Posterior vena cava (tissue), 2 donors: ENCODE measurements around the gene VWDE. TPM values are rescaled to one million over a fixed set of nuclear protein-coding genes. Genes with fewer than 3 reads are reported as not detected.
"Not testable (repeated sequence)": the region's sequence is repeated elsewhere in the genome, so short reads cannot be mapped to it uniquely, and the experiment has no call there.

Experiments
- DNase-seq: peaks from one replicate; pipeline ENCODE4 v3.0.0-alpha.2; 2020; ENCODE audit warnings: low spot score
- intact Hi-C, 2 donors: fragments of 100-400 bp; cut with DNase I; formaldehyde crosslinking; loops; one replicate each; pipeline versions ENCODE4 v1.14.1 to v1.14.2; 2022 to 2023
- long read RNA-seq, 2 donors: library from polyadenylated mRNA; unstranded; transcript quantifications; one replicate each; pipeline ENCODE4 v2.0.0, GENCODE V29; 2020 to 2021
- total RNA-seq, 2 donors: library from RNA; stranded (reverse); fragmentation: NEBNext Ultra II Directional; extraction: Animal tissue kit (Norgen Biotek cat#: 25700); gene quantifications; one replicate each; pipeline ENCODE4 v1.2.1, GENCODE V29; 2021
- donor health status: DM: yes; HTN: yes; CAD: no.
- donor health status: DM: yes; HTN: yes; CAD: no.

The VWDE gene
- under 1 TPM; 0.09 to 0.10 TPM for total RNA-seq
- long read RNA-seq, donor 1, result 0 reads
- long read RNA-seq, donor 2, result 0 reads

GRCh38 chr7:12403287-12404181, at the start of gene VWDE:
Gene VWDE (minus strand): TSS chr7:12403865. CDS start chr7:12403716, 149 bp downstream.
- intact Hi-C loops, result no loop called here
- peak; percentile 83 for DNase-seq

GRCh38 chr7:12453136-12453535, 49.5 kb upstream of the VWDE start:
- DNase-seq, intact Hi-C loops: not testable (repeated sequence)

GRCh38 chr7:12450615-12451014, 47.0 kb upstream of the VWDE start:
- no peak for DNase-seq
- intact Hi-C loops, result no loop called here

GRCh38 chr7:12444785-12445184, 41.1 kb upstream of the VWDE start:
- intact Hi-C loops, result no loop called here
- no peak for DNase-seq

DNA sequence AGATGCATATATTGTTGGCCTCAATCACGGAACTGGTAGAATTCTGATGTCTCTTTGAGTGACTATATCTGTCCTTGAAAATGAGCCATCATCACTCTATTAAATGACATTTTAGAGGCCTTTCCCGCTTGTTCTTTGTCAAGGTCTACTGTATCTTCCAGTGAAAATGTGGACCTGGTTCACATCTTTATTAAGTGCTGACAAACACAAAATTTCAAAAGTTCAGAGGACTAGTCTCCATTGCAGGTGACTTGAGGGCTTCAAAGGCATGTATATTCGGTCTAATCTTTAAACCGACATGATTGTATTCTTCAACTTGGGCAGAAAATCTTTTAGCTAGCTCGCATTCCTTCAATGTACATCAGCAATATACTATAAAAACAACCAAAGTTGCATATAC, 36.6 kb upstream of the VWDE start:
- DNase-seq, result no peak
- intact Hi-C loops, result no loop called here

- DNase-seq, result no peak
- intact Hi-C loops, result no loop called here
Measured at GRCh38 chr7:12436896-12437535, 33.4 kb upstream of the VWDE start.

- intact Hi-C loops, result no loop called here
- DNase-seq, result no peak
Measured at GRCh38 chr7:12436126-12436525, 32.5 kb upstream of the VWDE start.

- no peak for DNase-seq
- intact Hi-C loops, result no loop called here
Measured at GRCh38 chr7:12434012-12434642, 30.5 kb upstream of the VWDE start.

DNA sequence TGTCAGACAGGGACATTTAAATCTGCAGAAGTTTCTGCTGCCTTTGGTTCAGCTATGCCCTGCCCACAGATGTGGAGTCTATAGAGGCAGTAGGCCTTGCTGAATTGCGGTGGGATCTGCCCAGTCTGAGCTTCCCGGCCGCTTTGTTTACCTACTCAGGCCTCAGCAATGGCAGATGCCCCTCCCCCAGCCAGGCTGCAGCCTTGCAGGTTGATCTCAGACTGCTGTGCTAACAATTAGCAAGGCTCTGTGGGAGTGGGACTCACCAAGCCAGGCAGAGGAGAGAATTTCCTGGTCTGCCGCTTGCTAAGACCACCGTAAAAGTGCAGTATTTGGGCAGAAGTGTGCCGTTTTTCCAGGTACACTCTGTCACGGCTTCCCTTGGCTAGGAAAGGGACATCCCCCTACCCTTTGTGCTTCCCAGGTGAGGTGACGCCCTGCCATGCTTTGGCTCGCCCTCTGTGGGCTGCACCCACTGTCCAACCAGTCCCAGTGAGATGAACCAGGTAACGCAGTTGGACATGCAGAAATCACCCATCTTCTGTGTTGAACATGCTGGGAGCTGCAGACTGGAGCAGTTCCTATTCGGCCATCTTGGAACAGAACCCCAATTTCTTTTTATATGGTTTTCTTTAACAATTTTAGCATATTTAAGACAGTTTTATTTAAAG, 28.4 kb upstream of the VWDE start:
- peak; percentile 74 for DNase-seq
- intact Hi-C loops, result no loop called here

GRCh38 chr7:12425311-12425710, 21.6 kb upstream of the VWDE start:
- intact Hi-C loops, result no loop called here
- DNase-seq, result no peak

DNA sequence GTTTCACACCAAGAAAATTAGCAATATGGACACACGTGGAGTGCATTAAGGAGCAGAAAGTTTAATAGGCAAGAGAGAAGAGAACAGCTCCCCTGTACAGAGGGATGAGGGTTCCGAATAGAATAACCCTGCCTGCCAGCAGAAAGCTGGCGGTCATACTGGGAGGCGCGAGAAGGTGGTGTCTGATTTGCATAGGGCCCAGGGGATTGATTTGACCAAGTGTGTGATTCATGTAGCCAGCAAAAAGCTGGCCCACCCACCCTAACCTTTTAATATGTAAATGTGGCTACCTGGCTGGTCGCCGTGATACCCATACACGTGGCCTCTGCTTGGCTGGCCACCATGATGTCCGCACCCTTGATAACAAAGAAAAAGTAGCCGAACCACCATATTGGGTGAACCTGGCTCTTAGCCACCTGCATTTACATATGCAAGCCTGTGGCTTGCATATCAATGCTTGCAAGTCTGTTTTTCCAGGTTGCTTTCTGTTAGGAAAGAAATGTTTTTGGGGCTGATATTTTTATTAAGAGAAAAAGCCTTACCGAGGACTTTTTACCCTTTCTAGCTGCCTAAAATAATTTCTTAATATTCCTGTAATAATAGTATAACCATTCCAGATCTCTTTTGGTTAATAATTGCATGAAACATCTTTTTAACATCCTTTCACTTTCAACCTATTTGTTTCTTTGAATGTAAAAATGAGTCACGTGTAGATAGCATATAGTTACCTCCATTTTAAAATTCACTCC, 20.5 kb upstream of the VWDE start:
- DNase-seq, result no peak
- intact Hi-C loops, result no loop called here

- no peak for DNase-seq
- intact Hi-C loops, result no loop called here
Measured at GRCh38 chr7:12423355-12423996, 19.8 kb upstream of the VWDE start.

GRCh38 chr7:12422554-12423320, 19.1 kb upstream of the VWDE start:
- DNase-seq, result no peak
- intact Hi-C loops, result no loop called here

DNA sequence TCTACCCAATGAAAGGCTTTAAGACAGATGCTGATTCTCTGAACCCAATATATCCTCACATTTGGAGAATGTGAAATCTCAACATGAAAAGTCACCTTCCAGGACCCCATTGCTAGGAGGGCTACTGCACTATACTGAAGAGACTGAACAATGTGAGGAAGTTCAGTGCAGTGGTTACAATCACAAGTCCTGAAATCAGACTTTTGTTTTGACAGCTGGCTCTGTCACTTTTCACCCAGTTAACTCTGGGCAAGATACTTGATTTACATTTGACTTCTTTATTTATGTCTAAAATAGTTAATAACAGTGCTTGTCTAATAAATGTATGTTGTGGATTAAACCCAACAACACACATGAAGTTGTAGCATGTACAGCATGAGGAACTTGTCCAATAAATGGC, 14.8 kb upstream of the VWDE start:
- DNase-seq, result no peak
- intact Hi-C loops, result no loop called here

- intact Hi-C loops, result no loop called here
- DNase-seq, result no peak
Measured at GRCh38 chr7:12415072-12415471, 11.4 kb upstream of the VWDE start.

GRCh38 chr7:12412407-12412806, 8.7 kb upstream of the VWDE start:
- no peak for DNase-seq
- intact Hi-C loops, result no loop called here

DNA sequence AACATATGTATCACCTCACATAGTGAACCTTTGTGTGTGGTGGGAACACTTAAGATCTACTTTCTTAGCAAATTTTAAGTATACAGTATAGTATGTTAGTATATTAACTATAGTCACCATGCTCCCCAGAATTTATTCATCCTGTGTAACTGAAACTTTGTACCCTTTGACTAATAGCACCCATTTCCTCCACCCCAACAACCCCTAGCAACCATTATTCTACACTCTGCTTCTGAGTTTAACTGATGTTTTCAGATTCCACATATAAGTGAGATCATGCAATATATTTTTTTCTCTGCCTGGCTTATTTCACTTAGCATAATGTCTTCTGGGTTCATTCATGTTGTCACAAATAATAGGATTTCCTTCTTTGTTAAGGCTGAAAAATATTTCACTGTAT, 6.9 kb upstream of the VWDE start:
- intact Hi-C loops, result no loop called here
- DNase-seq, result no peak
